HG03354 (cell line): ENCODE measurements around the gene EYS.

Experiments
- ATAC-seq: cut with Tn5 transposase; IDR thresholded peaks from one replicate; pipeline ENCODE4 v1.9.1; 2021; ENCODE audit warnings: mild to moderate bottlenecking; ENCODE audit not compliant: unreplicated experiment, poor library complexity, severe bottlenecking

The EYS gene

DNA sequence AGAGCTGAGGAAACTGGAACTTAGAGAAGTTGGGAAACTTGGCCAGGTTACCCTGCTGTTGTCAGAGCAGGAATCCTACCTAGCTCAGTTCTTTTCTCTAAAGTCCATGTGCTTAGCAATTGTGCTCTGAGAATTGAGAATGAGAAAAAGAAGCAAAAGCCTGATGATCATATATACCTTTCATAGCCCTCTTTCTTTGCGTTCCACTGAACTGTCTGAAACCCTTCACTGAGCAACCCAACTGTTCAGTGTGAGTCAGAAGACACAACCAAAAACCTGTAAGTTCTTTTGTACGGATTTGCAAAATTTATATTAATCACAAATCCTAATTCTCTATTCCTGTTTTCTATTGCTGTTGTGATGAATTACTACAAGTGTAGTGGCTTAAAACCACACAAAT lies 1990.9 kb downstream of the EYS start:
- ATAC-seq: no peak

DNA sequence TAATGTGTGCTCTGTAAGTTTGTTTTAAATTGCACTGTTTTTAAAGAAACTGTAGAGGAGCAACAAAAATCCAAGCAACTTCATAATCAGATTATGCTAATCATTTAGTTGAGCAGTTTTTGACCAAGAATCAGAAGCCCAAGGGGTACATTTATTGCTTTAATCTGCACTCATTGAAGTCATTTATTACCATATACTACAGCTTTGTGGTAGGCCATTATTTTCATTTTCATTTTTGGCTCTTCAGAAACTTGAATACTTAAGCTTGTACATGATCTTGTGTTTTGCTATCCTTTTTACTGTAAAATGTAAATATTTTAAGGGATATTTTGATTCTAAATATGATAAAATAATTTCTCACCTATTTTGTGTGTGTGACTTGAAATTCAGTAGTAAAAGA lies 1992.9 kb downstream of the EYS start:
- peak; percentile 54 for ATAC-seq

DNA sequence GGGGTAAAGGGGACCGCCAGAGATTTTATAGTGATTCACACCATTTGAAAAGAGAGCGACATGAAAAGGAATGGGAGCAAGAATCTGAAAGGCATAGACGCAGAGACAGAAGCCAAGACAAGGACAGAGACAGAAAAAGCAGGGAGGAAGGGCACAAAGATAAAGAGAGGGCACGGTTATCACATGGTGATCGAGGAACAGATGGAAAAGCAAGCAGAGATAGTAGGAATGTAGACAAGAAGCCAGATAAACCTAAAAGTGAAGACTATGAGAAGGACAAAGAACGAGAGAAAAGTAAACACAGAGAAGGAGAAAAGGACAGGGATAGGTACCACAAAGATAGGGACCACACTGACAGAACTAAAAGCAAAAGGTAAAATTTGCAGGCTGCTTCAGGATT lies 1993.7 kb downstream of the EYS start:
- ATAC-seq: no peak

DNA sequence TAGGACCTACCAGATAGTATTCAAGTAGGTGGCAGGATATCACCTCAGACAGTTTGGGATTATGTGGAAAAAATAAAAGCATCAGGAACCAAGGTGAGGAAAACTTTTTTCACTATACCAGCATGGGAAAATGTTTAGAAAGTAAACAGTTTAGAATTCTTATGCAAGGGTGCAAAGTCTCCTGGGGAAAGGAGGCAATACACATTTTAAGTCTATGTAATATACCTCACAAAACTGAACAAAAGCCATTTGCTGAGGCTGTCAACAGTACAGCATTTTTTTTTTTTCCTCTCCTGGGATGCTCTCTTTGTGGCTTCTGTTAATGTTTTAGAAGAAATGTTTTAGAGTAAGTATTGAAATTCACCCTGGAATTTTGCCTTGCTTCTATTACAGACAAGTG lies 1997.9 kb downstream of the EYS start:
- ATAC-seq: no peak

DNA sequence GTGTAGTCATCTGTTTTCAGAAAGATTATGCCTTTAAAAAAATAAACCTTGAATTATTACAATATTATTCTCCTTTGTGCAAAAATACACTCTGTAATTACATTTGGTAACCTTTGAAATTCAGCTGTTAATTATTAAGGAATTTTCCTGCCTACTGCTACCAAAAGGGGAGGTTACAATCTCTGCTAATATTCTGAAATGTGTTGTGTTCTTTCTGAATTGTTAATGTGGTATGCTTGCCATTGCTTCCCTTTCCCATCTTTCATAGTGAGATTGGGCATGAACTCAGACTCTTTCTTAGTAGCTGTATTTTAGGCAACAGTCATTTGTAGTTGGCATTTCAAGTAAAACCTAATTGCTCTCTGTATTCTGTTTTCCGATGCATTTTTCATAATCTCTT lies 1998.4 kb downstream of the EYS start:
- no peak for ATAC-seq

DNA sequence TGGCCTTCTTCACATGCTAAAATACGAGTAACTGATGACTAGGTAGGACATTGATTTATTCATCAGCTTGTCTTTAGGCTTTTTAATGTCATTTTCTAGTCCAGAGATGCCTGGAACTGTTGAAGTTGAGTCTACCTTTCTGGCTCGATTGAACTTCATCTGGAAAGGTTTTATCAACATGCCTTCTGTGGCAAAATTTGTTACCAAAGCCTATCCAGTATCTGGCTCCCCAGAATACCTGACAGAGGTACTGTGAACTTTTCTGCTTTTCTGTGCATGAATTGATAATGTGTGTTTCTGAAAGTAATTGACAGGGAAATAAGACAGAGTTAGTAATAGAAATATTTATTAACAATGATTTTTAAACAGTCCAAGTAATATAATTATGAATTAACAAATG lies 2000.4 kb downstream of the EYS start:
- no peak for ATAC-seq

DNA sequence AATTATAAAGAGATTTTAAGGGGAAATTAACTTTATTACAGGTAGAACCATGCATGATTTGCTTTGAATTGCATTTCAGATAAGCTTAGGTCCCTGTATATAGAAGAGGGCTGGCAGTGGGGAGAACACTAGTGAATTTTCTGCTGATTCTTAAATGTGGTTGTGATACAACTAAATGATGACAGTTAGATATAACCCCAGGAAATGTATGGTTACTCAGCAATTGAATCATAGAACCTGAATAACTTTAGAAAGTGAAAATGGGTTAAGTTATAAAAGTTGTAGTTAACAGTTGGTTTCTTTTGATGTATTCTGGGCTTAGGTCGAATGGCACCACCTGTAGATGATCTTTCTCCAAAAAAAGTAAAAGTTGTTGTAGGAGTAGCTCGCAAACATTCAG lies 2001.3 kb downstream of the EYS start:
- no peak for ATAC-seq

DNA sequence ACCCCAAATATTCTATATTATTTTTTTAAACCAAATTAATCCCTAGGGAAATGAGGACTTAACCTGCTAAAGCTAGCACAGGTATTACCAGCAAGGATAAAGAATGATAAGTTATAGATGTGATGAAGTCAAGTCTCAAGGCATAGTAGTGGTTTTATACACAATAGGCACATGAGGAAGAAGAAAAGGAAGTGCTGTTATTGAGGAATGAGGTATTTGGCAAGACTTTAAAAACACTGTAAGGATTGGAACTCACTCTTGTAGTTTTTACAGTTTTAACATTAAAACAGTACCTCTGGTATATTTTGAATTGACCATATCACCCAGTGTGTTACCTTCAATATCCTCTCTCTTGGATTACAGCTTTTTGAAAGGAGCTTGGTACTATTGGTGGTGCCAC lies 2016.8 kb downstream of the EYS start:
- ATAC-seq: no peak

DNA sequence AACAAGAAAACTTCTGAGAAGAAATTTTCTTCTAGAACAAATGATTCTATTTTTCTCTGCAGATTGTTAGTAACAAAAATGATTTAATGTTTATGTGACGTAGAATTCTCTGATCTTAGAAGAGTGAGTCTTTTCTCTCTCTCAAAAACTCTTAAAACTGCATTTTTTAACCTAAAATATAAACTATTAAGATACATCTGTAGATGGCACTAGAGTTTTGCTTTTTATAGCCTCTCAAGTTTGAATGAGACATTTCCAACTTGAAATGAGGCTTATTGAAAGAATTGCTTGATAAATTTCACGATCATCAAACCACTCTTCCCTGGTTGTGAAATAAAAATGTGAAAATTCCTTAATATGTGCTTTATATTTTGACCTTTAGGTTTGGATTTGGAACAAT lies 2017.6 kb downstream of the EYS start:
- no peak for ATAC-seq

DNA sequence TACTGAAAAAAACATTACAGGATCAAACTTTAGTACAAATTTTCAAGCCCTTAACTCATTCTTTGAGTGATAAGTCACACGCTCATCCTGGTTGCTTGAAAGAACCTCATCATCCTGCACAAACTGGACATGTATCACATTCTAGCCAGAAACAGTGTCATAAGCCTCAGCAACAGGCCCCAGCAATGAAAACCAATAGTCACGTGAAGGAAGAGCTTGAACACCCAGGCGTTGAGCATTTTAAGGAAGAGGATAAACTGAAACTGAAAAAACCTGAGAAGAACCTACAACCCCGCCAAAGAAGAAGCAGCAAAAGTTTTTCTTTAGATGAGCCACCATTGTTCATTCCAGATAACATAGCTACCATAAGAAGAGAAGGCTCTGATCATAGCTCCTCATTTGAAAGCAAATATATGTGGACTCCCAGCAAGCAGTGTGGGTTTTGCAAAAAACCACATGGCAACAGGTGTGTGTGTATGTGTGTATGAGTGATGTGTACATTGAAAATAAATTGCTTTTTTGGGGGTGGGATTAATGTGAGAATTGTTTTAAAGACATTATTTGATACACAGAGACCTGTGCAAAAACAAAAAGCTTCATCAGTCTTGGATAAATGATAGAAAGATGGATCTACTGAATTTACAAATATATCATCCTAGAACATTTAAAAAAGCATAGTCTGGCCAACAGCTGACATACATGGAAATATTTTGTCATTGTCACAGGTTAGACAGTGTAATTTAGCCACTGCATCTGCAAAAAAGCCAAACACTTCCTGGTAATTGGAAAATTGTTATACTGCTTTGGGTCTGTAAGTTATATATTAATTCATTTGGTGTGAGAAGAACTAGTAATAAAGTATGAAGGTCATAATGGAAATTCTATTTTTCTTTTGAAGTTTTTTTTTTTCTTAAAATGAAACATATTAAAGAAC lies 2021.3 kb downstream of the EYS start:
- peak; percentile 84 for ATAC-seq

DNA sequence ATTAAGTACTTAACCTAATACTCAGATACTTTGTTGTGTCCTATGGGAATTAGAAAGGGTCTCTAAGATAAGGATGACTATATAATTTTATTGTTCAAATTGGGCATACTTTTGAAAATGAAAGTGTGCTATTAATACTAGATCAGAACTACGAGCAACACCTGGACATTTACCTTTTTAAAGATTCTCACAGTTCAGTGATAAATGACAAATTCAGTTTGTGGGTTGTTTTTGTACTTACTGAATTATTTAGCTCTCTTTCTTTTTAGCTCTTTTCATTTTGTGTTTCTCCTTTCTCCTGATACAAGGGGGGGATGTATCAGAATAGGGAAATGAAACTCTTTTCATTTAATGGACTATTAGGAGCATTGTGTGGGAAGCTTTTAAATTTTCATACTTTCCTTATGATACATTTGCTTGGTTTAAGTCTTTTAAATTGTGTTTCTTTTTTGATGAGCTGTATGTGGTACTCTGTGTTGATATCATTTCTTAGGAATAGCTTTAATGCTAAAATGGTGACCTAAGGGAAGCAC lies 2023.9 kb downstream of the EYS start:
- ATAC-seq: no peak

DNA sequence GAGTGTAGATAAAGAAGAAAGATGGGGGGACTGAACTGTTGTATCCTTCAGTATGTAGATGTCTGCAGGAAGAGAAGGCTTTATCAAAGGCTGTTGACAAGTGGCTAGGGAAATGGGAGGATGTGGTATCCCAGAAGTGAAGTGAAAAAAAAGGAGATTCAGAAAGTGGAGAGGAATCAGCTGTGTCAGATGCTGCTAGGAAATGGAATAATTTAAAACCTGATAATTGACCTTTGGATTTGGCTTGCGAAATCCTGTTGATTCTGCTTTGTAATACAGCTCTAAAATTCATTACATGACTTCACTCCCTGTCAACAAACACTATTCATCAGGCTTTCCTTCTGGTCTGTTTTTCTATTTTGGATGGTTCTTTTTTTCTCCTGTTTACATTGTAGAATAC lies 2029.7 kb downstream of the EYS start:
- ATAC-seq: no peak

DNA sequence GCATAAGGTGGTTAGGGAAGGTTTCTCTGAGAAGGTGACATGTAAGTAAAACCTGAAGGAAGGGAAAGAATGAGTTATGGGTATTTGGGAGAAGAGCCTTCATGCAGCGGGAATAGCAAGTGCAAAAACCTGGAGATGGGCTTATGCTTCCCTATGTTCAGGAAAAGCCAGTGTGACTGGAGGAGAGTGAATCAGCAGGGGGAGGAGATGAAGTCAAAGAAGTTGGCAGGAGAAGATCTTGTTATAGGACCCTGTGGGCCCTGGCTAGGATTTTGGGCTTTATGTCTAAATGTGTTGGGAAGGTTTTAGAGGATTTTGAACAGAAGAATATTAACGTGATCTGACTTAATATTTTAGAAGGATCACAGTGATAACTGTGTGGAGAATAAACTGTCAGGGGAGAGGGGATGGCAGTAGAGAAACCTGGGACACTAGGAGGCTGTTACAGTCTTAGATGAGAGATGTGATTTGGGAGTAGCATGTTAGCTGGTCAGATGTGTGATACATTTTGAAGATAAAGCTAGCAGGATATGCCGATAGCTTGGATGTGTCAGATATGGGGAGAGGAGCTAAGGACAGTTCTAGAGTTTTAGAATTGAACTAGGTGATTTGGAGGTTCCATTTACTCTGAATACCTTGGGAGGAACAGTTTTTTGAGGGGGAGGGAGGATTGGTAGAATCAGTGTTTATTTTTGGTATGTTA lies 2030.5 kb downstream of the EYS start:
- no peak for ATAC-seq

DNA sequence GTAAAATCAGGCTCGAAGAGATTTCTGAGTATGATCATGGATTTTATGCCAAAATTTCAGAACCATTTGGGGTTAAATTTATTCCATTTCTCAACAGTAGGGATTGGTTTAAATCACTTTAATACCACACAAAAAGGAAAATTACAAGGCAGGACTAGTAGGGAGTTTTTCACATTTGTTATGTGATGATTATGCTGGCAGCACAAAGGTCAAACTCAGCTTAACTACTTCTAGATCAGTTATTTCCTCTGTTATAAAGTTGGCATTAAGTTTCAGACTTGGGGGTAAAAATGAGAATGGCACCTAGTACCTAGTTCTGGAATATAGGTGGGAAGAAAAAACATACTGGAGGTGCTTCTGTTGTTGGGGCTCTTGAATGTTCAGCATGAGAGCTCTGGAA lies 2031.9 kb downstream of the EYS start:
- ATAC-seq: no peak

DNA sequence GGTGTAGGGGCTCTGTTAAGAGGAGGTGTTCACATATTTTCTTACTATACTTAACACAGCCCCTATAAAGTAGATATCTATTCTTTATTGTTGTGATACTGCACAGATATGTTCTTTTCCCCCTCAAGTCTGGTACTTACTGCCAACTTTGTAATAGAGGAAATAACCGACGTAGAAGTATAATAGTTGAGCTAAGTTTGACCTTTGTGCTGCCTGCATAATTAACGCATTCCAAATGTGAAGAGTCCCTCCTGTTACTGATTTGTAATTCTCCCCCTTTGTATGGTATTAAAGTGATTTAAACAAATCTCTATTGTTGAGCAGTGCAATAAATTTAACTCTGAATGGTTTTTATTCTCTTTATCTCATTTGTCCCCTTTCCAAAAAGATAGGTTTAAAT lies 2032.4 kb downstream of the EYS start:
- ATAC-seq: no peak

DNA sequence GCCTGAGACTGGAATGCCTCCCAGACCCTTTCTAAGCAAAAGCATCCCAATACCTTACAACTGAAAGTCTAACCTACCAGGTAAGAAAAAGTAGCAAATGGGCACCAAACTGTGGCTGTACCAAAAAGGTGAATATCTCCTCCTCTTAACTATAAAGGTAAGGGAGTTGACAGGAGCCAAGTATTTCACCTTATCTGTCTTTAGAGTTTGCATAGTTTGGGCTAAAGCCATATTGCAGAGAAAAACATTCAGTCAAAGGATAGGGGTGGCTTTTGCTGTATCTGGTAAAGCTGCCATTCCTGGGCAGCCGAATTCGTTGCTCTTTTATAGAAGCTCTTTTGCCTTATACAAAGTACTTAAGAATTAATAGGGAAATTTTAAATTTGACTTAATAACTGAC lies 2033.3 kb downstream of the EYS start:
- no peak for ATAC-seq

DNA sequence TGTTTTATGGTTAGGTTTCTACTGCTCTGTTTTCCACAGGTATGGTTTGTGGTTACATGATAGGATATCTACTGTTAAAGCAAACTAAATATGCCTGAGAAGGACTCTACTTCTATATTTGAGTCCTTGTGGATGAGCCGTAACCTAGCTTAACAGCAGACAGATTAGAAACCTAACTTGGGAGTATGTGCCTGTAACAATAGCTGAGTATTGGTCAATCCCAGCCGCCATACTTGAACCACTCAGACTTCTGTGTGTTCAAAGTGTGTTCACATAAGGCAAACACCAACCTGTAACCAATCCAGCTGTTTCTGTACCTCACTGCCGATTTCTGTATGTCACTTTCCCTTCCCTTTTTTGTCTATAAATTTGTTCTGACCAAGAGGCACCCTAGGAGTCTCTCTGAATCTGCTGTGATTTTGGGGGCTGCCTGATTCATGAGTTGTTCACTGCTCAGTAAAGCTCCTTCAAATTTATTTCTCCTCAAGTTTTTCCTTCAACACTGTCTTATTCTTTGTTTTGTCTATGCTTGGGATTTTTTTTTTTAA lies 2034.4 kb downstream of the EYS start:
- ATAC-seq: no peak

DNA sequence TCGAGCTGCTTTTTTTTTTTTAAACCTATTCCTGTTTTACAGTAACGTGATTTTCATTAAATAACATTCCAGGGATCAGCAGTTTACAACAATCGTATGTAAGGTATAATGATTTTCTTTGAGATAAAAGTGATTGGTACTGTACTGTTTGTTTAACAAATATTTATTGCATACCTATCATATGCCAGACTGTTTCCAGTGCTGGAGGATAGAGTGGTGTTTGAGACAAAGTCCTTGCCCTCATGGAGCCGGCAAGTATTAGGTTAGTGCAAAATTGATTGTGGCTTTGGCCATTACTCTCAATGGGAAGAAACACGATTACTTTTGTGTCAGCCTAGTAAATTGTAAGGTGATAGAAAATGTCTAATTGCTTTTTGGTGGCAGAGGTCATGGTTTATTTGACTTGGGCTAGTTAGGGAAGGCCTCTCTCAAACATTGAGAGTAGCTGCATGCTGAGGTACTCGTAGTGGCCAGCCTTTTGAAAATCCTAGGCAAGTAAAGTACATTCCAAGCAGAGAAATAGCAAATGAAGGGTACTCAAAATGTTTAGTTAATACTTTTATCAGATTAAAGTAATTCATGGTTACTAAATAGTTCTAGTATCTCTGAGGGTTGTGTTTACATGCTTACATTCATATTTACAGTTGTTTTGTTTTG lies 2035.8 kb downstream of the EYS start:
- ATAC-seq: no peak
